Erythroblast (primary cell): ENCODE data around the gene CTNNA3.

Source experiments
- GATA1 ChIP-seq: IDR thresholded peaks from 2 replicates; pipeline ENCODE4 v1.6.1; 2011; ENCODE audit warnings: low read depth, mild to moderate bottlenecking, control low read depth, low read length, moderate library complexity
- POLR2A ChIP-seq: IDR thresholded peaks from 2 replicates; pipeline ENCODE4 v1.6.1; 2011; ENCODE audit warnings: mild to moderate bottlenecking, low read length

GRCh38 chr10:67284589-67284988 lies 411.4 kb downstream of the CTNNA3 start:
- TF ChIP-seq POLR2A: no peak
- no peak for TF ChIP-seq GATA1
